ENCODE measurements around the gene CACTIN. TPM values are rescaled to one million over a fixed set of nuclear protein-coding genes. Genes with fewer than 3 reads are reported as not detected.

The CACTIN gene
- total RNA-seq, 6 donors from 2014 or later, result 21.5 to 97.4 (median 25.5) TPM

GRCh38 chr19:3623716-3624115 is 2.9 kb downstream of the CACTIN start:
- 91 to 95% methylated on average over 29 to 34 of the region's 34 CpGs for WGBS, 2 donors
- Histone ChIP-seq H3K27me3 (no peaks in the 10 kb centered on the region), H3K4me3 (no peak overlapping the region), H3K27ac (no peak overlapping the region), H3K9me3 (no peaks in the 10 kb centered on the region), H3K36me3 (peaks cover 6 to 51% (median 40%) of the 10 kb centered on the region in 4 donors), H3K4me1 (peaks cover 21 to 34% (median 23%) of the 10 kb centered on the region in 4 donors)
- ATAC-seq (ENCODE audit: low FRiP score in 2 of 2) (no peak), DNase-seq (peak in 1 of 2 donors; percentile 86)
- TF ChIP-seq EP300 (IDR thresholded peaks at IDR 0.05) (no peak), POLR2AphosphoS5 (IDR thresholded peaks at IDR 0.05) (no peak), CTCF (IDR thresholded peaks at IDR 0.05) (no peak)

- peaks cover 6 to 55% (median 42%) of the 10 kb centered on the region in 4 donors for H3K36me3 ChIP-seq
- 82 to 88% methylated on average over 12 of the region's 12 CpGs for WGBS, 2 donors
- no peak overlapping the region for H3K27ac ChIP-seq
- ATAC-seq (ENCODE audit: low FRiP score in 2 of 2) (no peak), DNase-seq (no peak)
- no peaks in the 10 kb centered on the region for H3K27me3 ChIP-seq
- no peak overlapping the region for H3K4me3 ChIP-seq
- peaks cover 26 to 39% (median 27%) of the 10 kb centered on the region in 4 donors for H3K4me1 ChIP-seq
- TF ChIP-seq POLR2AphosphoS5 (IDR thresholded peaks at IDR 0.05), result no peak
- TF ChIP-seq POLR2A (IDR thresholded peaks at IDR 0.05), result no peak
- no peak for TF ChIP-seq EP300 (IDR thresholded peaks at IDR 0.05)
- TF ChIP-seq CTCF (IDR thresholded peaks at IDR 0.05), result no peak
- H3K9me3 ChIP-seq, result no peaks in the 10 kb centered on the region
Observed at GRCh38 chr19:3622224-3622623, 4.4 kb downstream of the CACTIN start.

GRCh38 chr19:3621689-3622088 is 4.9 kb downstream of the CACTIN start:
- Histone ChIP-seq H3K4me1 (peaks cover 24 to 40% (median 30%) of the 10 kb centered on the region in 4 donors), H3K27ac (no peak overlapping the region), H3K27me3 (no peaks in the 10 kb centered on the region), H3K36me3 (peaks cover 6 to 60% (median 42%) of the 10 kb centered on the region in 4 donors), H3K9me3 (no peaks in the 10 kb centered on the region), H3K4me3 (no peak overlapping the region)
- TF ChIP-seq EP300 (IDR thresholded peaks at IDR 0.05), result no peak
- no peak for TF ChIP-seq CTCF (IDR thresholded peaks at IDR 0.05)
- no peak for TF ChIP-seq POLR2AphosphoS5 (IDR thresholded peaks at IDR 0.05)
- no peak for TF ChIP-seq POLR2A (IDR thresholded peaks at IDR 0.05)
- ATAC-seq (ENCODE audit: low FRiP score in 2 of 2) (no peak), DNase-seq (peak in 1 of 2 donors; percentile 78)
- WGBS, 2 donors, result 92 to 94% methylated on average over 11 to 14 of the region's 15 CpGs

GRCh38 chr19:3620817-3621547 is 5.6 kb downstream of the CACTIN start:
- peaks cover 23 to 35% (median 30%) of the 10 kb centered on the region in 4 donors for H3K4me1 ChIP-seq
- no peak for TF ChIP-seq POLR2A (IDR thresholded peaks at IDR 0.05)
- no peak for TF ChIP-seq EP300 (IDR thresholded peaks at IDR 0.05)
- TF ChIP-seq POLR2AphosphoS5 (IDR thresholded peaks at IDR 0.05), result no peak
- no peak overlapping the region for H3K4me3 ChIP-seq
- DNase-seq, result no peak
- WGBS, 2 donors, result 84 to 92% methylated on average over 7 to 12 of the region's 24 CpGs
- peaks cover 6 to 63% (median 42%) of the 10 kb centered on the region in 4 donors for H3K36me3 ChIP-seq
- no peaks in the 10 kb centered on the region for H3K9me3 ChIP-seq
- H3K27ac ChIP-seq, result no peak overlapping the region
- H3K27me3 ChIP-seq, result no peaks in the 10 kb centered on the region
- ATAC-seq (ENCODE audit: low FRiP score in 2 of 2), result no peak

GRCh38 chr19:3620145-3620816 is 6.3 kb downstream of the CACTIN start:
- H3K4me1 ChIP-seq, result peaks cover 16 to 28% (median 23%) of the 10 kb centered on the region in 4 donors
- no peaks in the 10 kb centered on the region for H3K9me3 ChIP-seq
- ATAC-seq (ENCODE audit: low FRiP score in 2 of 2), result no peak
- H3K36me3 ChIP-seq, result peaks cover 6 to 63% (median 49%) of the 10 kb centered on the region in 4 donors
- TF ChIP-seq POLR2AphosphoS5 (IDR thresholded peaks at IDR 0.05) (no peak), EP300 (IDR thresholded peaks at IDR 0.05) (no peak), POLR2A (IDR thresholded peaks at IDR 0.05) (no peak), CTCF (IDR thresholded peaks at IDR 0.05) (no peak)
- DNase-seq, result peak in 1 of 2 donors; percentile 74
- no peaks in the 10 kb centered on the region for H3K27me3 ChIP-seq
- H3K27ac ChIP-seq, result no peak overlapping the region
- 86 to 91% methylated on average over 10 to 19 of the region's 19 CpGs for WGBS, 2 donors
- H3K4me3 ChIP-seq, result no peak overlapping the region
